Endothelial cell of umbilical vein (primary cell): Measurements from ENCODE around the gene KISS1R. TPM values are rescaled to one million over a fixed set of nuclear protein-coding genes. Genes with fewer than 3 reads are reported as not detected.
"Not testable (repeated sequence)": the region's sequence is repeated elsewhere in the genome, so short reads cannot be mapped to it uniquely, and the experiment has no call there.

Experiments
- BruUV-seq: library from RNA; stranded (reverse); fragments of 400-500 nt; replicated peaks from 2 replicates; lab custom pipeline; 2021; lab: Mats Ljungman, UMichigan
- CTCF ChIA-PET: fragments of 300-600, 350-600 bp; sonication (Branson Sonifier 250); formaldehyde crosslinking; loops from one replicate; lab custom pipeline; 2021; ENCODE audit warnings: antibody characterized with exemption, inconsistent platforms; lab: Charles Lee
- POLR2A ChIA-PET: fragments of 300-600, 350-600 bp; sonication (Branson Sonifier 250); formaldehyde crosslinking; loops from one replicate; lab custom pipeline; 2021; ENCODE audit warnings: antibody characterized with exemption, inconsistent platforms; lab: Charles Lee
- DNase-seq: peaks from one replicate; pipeline ENCODE4 v3.0.0-alpha.2; 2011; ENCODE audit warnings: low read depth, low spot score
- FAIRE-seq: peaks from 2 replicates; lab custom pipeline; 2011; peaks lifted over from hg19 to GRCh38; lab: Jason Lieb, UNC
- H2AFZ ChIP-seq: 2 replicates; pipeline ENCODE4 v1.6.0; 2012; ENCODE audit warnings: low read depth, low read length, control low read depth, inconsistent platforms
- H3K27ac ChIP-seq: 2 replicates; pipeline ENCODE4 v1.5.1; 2011; ENCODE audit warnings: low read depth, mild to moderate bottlenecking, control low read depth, low read length, moderate library complexity; ENCODE audit not compliant: insufficient read depth
- H3K27me3 ChIP-seq, 2 experiments: 2 replicates each; pipeline versions ENCODE4 v1.6.0 to v1.6.1; 2011; ENCODE audit warnings: low read length in 2 of 2, mixed read lengths in 1 of 2; ENCODE audit not compliant: control insufficient read depth in 2 of 2, insufficient read depth in 2 of 2
- H3K36me3 ChIP-seq, 2 experiments: 2 replicates in 1 of 2; 3 replicates in 1 of 2; pipeline ENCODE4 v1.5.1; 2011; ENCODE audit warnings: low read length in 2 of 2, mild to moderate bottlenecking in 1 of 2, moderate library complexity in 1 of 2; ENCODE audit not compliant: control insufficient read depth in 2 of 2, insufficient read depth in 2 of 2; ENCODE audit errors: extremely low read depth in 1 of 2
- H3K4me1 ChIP-seq: 3 replicates; pipeline ENCODE4 v1.5.1; 2011; ENCODE audit warnings: mild to moderate bottlenecking, low read length; ENCODE audit not compliant: control insufficient read depth, insufficient read depth; ENCODE audit errors: extremely low read depth
- H3K4me2 ChIP-seq: 2 replicates; pipeline ENCODE4 v1.6.1; 2011; ENCODE audit warnings: low read length, control low read depth, mixed read lengths; ENCODE audit not compliant: insufficient read depth
- H3K4me3 ChIP-seq, 3 experiments: fragments of 200-600 bp in 1 of 3; sonication (generic), shearing (Covaris generic) in 1 of 3; replicated peaks in 1 of 3; 2 replicates each; pipeline ENCODE4 v1.5.1; 2011 to 2016; ENCODE audit warnings: control low read depth in 3 of 3, low read length in 3 of 3, mild to moderate bottlenecking in 2 of 3, inconsistent platforms in 1 of 3, low read depth in 1 of 3, moderate library complexity in 1 of 3; ENCODE audit not compliant: insufficient read depth in 1 of 3
- H3K79me2 ChIP-seq: 2 replicates; pipeline ENCODE4 v1.6.0; 2012; ENCODE audit warnings: low read length, inconsistent platforms; ENCODE audit not compliant: control insufficient read depth, insufficient read depth
- H3K9ac ChIP-seq: replicated peaks from 2 replicates; pipeline ENCODE3; 2011; ENCODE audit warnings: low read length, control low read depth; ENCODE audit not compliant: insufficient read depth; ENCODE audit errors: extremely low read depth
- H3K9me1 ChIP-seq: replicated peaks from 3 replicates; pipeline ENCODE4 v1.6.0; 2011; ENCODE audit warnings: mild to moderate bottlenecking, low read length; ENCODE audit not compliant: control insufficient read depth, insufficient read depth; ENCODE audit errors: extremely low read depth
- H3K9me3 ChIP-seq: replicated peaks from 2 replicates; pipeline ENCODE4 v1.5.1; 2012; ENCODE audit warnings: low read length, inconsistent platforms; ENCODE audit not compliant: control insufficient read depth, insufficient read depth
- H4K20me1 ChIP-seq: replicated peaks from 2 replicates; pipeline ENCODE3; 2011; ENCODE audit warnings: mild to moderate bottlenecking, low read length; ENCODE audit not compliant: control insufficient read depth, insufficient read depth; ENCODE audit errors: extremely low read depth
- CTCF ChIP-seq, 2 donors: IDR thresholded peaks; 1 replicate in 1 of 2; 2 replicates in 1 of 2; pipeline ENCODE4 v1.5.1; 2011; ENCODE audit warnings: low read length in 2 of 2, mild to moderate bottlenecking in 2 of 2, moderate library complexity in 2 of 2, control low read depth in 1 of 2, inconsistent platforms in 1 of 2, low read depth in 1 of 2; ENCODE audit not compliant: insufficient read depth in 1 of 2; ENCODE audit errors: extremely low read depth in 1 of 2
- EZH2 ChIP-seq: IDR thresholded peaks from 2 replicates; pipeline ENCODE4 v1.6.1; 2012; ENCODE audit warnings: borderline replicate concordance, low read depth, mild to moderate bottlenecking, moderate library complexity, low read length, inconsistent platforms; ENCODE audit not compliant: severe bottlenecking
- FOS ChIP-seq: IDR thresholded peaks from 2 replicates; pipeline ENCODE4 v1.6.1; 2011; ENCODE audit warnings: mild to moderate bottlenecking, low read length, moderate library complexity, borderline replicate concordance; ENCODE audit not compliant: insufficient read depth
- GATA2 ChIP-seq: IDR thresholded peaks from 2 replicates; pipeline ENCODE4 v1.7.0; 2011; ENCODE audit warnings: low read depth, mild to moderate bottlenecking, moderate library complexity, mixed read lengths, low read length; ENCODE audit not compliant: insufficient read length, insufficient read depth
- JUN ChIP-seq: IDR thresholded peaks from 2 replicates; pipeline ENCODE4 v1.6.1; 2011; ENCODE audit warnings: borderline replicate concordance, low read depth; ENCODE audit not compliant: insufficient read length, insufficient read depth
- MAX ChIP-seq: IDR thresholded peaks from 2 replicates; pipeline ENCODE4 v1.6.1; 2011; ENCODE audit not compliant: insufficient read depth, insufficient read length
- MYC ChIP-seq: IDR thresholded peaks from one replicate; pipeline ENCODE4 v1.6.1; 2011; ENCODE audit warnings: mild to moderate bottlenecking, low read depth, low read length
- POLR2A ChIP-seq: IDR thresholded peaks from 2 replicates; pipeline ENCODE4 v1.6.1; 2012; ENCODE audit warnings: low read depth, mild to moderate bottlenecking, control low read depth, low read length
- POLR2AphosphoS5 ChIP-seq: IDR thresholded peaks from 2 replicates; pipeline ENCODE4 v1.6.1; 2012; ENCODE audit warnings: low read depth, mild to moderate bottlenecking, control low read depth, low read length, moderate library complexity; ENCODE audit not compliant: insufficient read depth
- dilution Hi-C: fragments of 300-500 bp; cut with MboI; formaldehyde crosslinking; loops from one replicate; pipeline ENCODE4 v1.15.0; 2019; ENCODE audit warnings: low sequenced_read_pairs; ENCODE audit not compliant: extremely low pct_ligation_motif_present
- intact Hi-C: fragments of 100-400 bp; cut with micrococcal nuclease; formaldehyde crosslinking; loops from one replicate; pipeline ENCODE4 v1.10.0; 2022
- polyA plus RNA-seq, 4 experiments: library from polyadenylated mRNA; depleted of rRNA in 3 of 4; stranded (reverse) in 3 of 4; unstranded in 1 of 4; fragments of >200 nt; gene quantifications; 2 replicates each; pipeline versions ENCODE4 v1.2.1 to v1.2.3, GENCODE V29; 2011 to 2012; ENCODE audit warnings: missing spikeins in 1 of 4
- total RNA-seq: library from RNA; stranded (reverse); gene quantifications from 2 replicates; pipeline ENCODE4 v1.2.3, GENCODE V29; 2021

The KISS1R gene
- total and polyA plus RNA-seq, 2 donors (not counting 3 experiments of a cell fraction or from before 2014, with no cell fraction given): not detected

- Histone ChIP-seq H2AFZ (no peak overlapping the region), H3K4me1 (no peaks in the 10 kb centered on the region), H3K9me1 (no peaks in the 10 kb centered on the region), H3K79me2 (no peaks in the 10 kb centered on the region), H3K4me2 (no peak overlapping the region), H3K9ac (no peak overlapping the region), H3K4me3 (no peak overlapping the region), H3K27ac (no peak overlapping the region), H4K20me1 (no peaks in the 10 kb centered on the region), H3K9me3 (no peaks in the 10 kb centered on the region), H3K27me3 (no peaks in the 10 kb centered on the region), H3K36me3 (peaks cover 0 to 29% of the 10 kb centered on the region in 2 experiments)
- dilution Hi-C loops: no loop called here
- ChIA-PET CTCF (interaction anchor here (2.4 kb wide), 1 partner anchor 14 kb away, joined by 11 read pairs; no protein-coding TSS in a partner anchor), POLR2A (interaction anchor here (0.6 kb wide), 1 partner anchor 264 kb away, joined by 3 read pairs; no protein-coding TSS in a partner anchor)
- TF ChIP-seq EZH2 (no peak), POLR2AphosphoS5 (no peak), CTCF (IDR thresholded peaks at IDR 0.05; ENCODE audit: extremely low read depth in 1 of 2, insufficient read depth in 1 of 2, low read depth in 1 of 2, low read length in 2 of 2) (no peak), MAX (no peak), MYC (no peak), JUN (no peak), POLR2A (no peak), GATA2 (no peak), FOS (no peak)
- no TSS peak for BruUV-seq
- no peak for FAIRE-seq
- intact Hi-C loops: no loop called here
- no peak for DNase-seq
These were observed 40.3 kb upstream of the KISS1R start for GRCh38 chr19:876780-877314.

- H3K27me3 ChIP-seq, H3K4me3 ChIP-seq, H3K4me1 ChIP-seq, H4K20me1 ChIP-seq, H3K4me2 ChIP-seq, BruUV-seq, FAIRE-seq, H3K27ac ChIP-seq, H2AFZ ChIP-seq, H3K9me1 ChIP-seq, dilution Hi-C loops, H3K9me3 ChIP-seq, intact Hi-C loops, POLR2A ChIA-PET, H3K79me2 ChIP-seq, DNase-seq, H3K9ac ChIP-seq: not testable (repeated sequence)
- CTCF ChIA-PET: interaction anchor here (0.7 to 2.4 kb wide), 5 partner anchors 15 to 107 kb away, joined by 3 to 11 read pairs (median 4); partner anchors contain the start of genes MED16 and RNU6-9
- peaks cover 0 to 33% of the 10 kb centered on the region in 2 experiments for H3K36me3 ChIP-seq
These were observed 39.0 kb upstream of the KISS1R start for GRCh38 chr19:877992-878660.
